Urinary bladder (tissue), 4 donors: ENCODE data around the gene LAMC3. TPM values are rescaled to one million over a fixed set of nuclear protein-coding genes. Genes with fewer than 3 reads are reported as not detected.

Experiments
- DNase-seq: peaks from one replicate; pipeline ENCODE4 v3.0.0-alpha.2; 2015; ENCODE audit errors: extremely low spot score
- H3K27ac ChIP-seq: one replicate; pipeline ENCODE4 v1.5.1; 2013; ENCODE audit warnings: low read depth, mild to moderate bottlenecking, moderate library complexity
- H3K36me3 ChIP-seq: one replicate; pipeline ENCODE4 v1.6.1; 2013; ENCODE audit warnings: mild to moderate bottlenecking, moderate library complexity; ENCODE audit not compliant: insufficient read depth
- H3K4me1 ChIP-seq: one replicate; pipeline ENCODE4 v1.6.1; 2013; ENCODE audit warnings: mild to moderate bottlenecking, moderate library complexity; ENCODE audit not compliant: insufficient read depth
- H3K4me3 ChIP-seq: one replicate; pipeline ENCODE4 v1.5.1; 2013; ENCODE audit warnings: low read depth, low read length
- WGBS: extraction: QIAGEN DNeasy Blood & Tissue Kit; methylation state at CpG from one replicate; pipeline ENCODE4 v1.1.7; 2013; 5-methylcytosine and 5-hydroxymethylcytosine counted together
- polyA plus RNA-seq: library from polyadenylated mRNA; stranded (reverse); fragments of 200-250 nt; gene quantifications from one replicate; pipeline ENCODE4 v1.2.3, GENCODE V29; 2013
- total RNA-seq: library from RNA; depleted of rRNA; stranded (reverse); fragments of >200 nt; gene quantifications from one replicate; pipeline ENCODE4 v1.2.3, GENCODE V29; 2014
- donor health status: healthy with polysubstance abuse.
- donor health status: healthy.

The LAMC3 gene
- total and polyA plus RNA-seq, 2 donors: 12.2 to 37.1 TPM

DNA sequence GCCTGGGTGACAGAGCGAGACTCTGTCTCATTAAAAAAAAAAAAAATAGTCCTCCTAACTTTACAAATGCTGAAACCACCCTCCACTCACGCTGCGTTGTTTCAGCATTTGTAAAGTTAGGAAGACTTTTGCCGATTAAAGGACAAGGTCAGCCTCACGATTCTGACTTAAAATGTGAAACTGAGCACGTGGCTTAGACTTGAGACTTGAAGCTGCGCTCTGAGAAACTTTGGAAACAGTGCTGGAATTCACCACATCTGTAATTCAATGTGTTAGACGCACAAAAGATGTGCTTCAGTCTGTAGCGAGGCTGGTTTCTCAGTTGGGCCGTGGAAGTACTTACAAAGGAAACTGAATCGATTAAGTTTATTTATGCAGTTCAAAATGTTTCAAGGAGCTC lies 25.0 kb upstream of the LAMC3 start:
- Histone ChIP-seq H3K27ac (no peak overlapping the region), H3K4me3 (no peak overlapping the region), H3K4me1 (no peaks in the 10 kb centered on the region), H3K36me3 (no peaks in the 10 kb centered on the region)
- 82% methylated on average over 11 of the region's 11 CpGs for WGBS
- DNase-seq: no peak

DNA sequence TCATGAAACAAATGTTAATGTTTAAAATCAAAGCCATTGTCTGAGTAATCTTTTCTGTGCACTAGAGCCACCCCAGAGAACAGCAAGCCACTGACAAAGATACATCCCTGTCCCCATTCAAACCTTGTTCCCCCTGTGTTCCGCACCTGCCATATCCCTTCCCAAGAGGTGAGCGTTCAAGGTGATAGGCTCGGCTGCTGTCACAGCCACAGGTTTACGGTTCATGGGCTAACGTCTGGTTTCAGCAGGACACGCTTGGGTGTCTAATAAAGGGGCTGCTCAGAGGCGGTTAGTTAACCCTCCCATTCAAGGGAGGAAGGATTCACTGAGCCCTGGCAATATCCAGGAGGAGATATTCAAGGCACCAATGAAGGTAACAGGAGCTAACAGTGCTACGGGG lies 24.5 kb upstream of the LAMC3 start:
- 80% methylated on average over 8 of the region's 8 CpGs for WGBS
- no peak for DNase-seq
- H3K27ac ChIP-seq: no peak overlapping the region

DNA sequence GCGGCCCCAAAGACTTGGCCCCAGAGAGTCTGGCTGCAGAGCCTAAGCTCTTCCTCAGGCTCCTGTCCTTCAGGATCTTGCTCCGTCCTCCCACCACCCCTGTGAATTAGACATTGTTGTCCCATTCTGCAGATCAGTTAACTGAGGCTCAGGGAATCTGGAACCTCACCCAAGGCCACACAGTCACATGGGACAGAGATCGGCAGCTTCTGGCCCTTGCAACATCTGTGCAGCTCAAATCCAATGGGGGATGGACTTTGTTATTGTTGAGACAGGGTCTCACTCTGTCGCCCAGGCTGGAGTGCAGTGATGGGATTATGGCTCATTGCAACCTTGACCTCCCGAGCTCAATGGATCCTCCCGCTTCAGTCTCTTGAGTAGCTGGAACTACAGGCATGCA lies 23.9 kb upstream of the LAMC3 start:
- Histone ChIP-seq H3K36me3 (no peaks in the 10 kb centered on the region), H3K4me3 (no peak overlapping the region)
- 85% methylated on average over 6 of the region's 6 CpGs for WGBS

More for the DNA sequence above, 24.5 kb upstream of the LAMC3 start:
- Histone ChIP-seq H3K36me3 (no peaks in the 10 kb centered on the region), H3K4me3 (no peak overlapping the region), H3K4me1 (no peaks in the 10 kb centered on the region)

DNA sequence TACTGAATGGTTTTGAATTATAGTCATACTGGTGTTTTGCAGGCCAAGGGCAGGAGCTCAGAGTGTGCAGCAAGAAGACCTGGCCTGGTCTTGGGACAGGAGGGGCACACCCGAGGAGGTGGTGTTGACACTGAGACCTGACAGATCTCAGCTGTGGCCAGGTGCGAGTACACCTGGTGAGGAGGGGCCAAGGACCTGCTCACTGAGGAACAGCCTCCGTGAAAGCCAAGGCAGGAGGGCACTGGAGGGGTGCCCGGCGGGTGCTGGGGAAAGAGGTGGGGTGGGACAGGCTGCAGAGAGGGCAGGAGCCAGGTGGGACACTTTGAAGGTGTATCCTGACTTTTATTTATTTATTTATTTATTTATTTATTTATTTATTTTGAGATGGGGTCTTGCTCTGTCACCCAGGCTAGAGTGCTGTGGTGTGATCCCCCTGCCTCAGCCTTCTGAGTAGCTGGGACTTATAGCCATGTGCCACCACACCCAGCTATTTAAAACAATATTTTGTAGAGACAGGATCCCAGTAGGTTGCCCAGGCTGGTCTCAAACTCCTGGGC lies 23.3 kb upstream of the LAMC3 start:
- no peak overlapping the region for H3K27ac ChIP-seq

More for the DNA sequence above, 23.9 kb upstream of the LAMC3 start:
- Histone ChIP-seq H3K27ac (no peak overlapping the region), H3K4me1 (no peaks in the 10 kb centered on the region)
- no peak for DNase-seq

DNA sequence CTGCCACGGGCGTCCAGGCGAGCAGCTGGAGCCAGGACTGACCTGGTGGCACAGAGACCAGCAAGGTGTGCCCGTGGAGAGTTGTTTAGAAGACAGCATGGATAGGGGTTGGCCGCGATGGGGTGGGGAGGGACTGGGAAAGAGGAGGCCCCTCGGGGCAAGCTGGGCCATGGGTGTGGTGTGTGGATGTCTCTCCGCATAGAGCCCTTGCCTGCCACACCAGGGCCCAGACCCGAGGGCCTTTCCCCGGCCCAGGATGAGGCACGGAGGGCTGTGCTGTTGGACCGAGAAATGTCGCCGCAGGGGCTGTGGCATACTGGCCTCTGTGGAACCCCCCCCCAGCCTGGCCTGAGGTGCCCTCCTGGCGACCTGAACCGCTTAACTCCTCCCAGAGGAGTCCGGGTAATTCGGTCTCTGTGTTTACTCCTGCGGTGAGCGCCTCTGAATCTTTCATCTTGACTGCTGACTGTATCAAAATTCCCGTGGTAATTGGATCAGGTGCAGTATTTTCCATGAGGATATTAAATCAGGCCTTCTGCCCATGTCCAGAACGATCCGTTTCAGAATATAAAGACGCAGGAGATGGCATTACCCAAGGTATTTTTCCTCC lies 22.5 kb upstream of the LAMC3 start:
- H3K4me3 ChIP-seq: no peak overlapping the region
- H3K4me1 ChIP-seq: no peaks in the 10 kb centered on the region
- WGBS: 52% methylated on average over 24 of the region's 24 CpGs
- no peak for DNase-seq
- no peak overlapping the region for H3K27ac ChIP-seq
- no peaks in the 10 kb centered on the region for H3K36me3 ChIP-seq

More for the DNA sequence above, 23.3 kb upstream of the LAMC3 start:
- no peaks in the 10 kb centered on the region for H3K36me3 ChIP-seq
- DNase-seq: no peak
- H3K4me1 ChIP-seq: no peaks in the 10 kb centered on the region
- whole genome bisulfite sequencing: 74% methylated on average over 5 of the region's 5 CpGs
- H3K4me3 ChIP-seq: no peak overlapping the region

GRCh38 chr9:130987054-130987453 lies 21.9 kb upstream of the LAMC3 start:
- no peaks in the 10 kb centered on the region for H3K4me1 ChIP-seq
- H3K36me3 ChIP-seq: no peaks in the 10 kb centered on the region
- H3K4me3 ChIP-seq: no peak overlapping the region
- no peak overlapping the region for H3K27ac ChIP-seq
- WGBS: 76% methylated on average over 7 of the region's 7 CpGs
- no peak for DNase-seq

DNA sequence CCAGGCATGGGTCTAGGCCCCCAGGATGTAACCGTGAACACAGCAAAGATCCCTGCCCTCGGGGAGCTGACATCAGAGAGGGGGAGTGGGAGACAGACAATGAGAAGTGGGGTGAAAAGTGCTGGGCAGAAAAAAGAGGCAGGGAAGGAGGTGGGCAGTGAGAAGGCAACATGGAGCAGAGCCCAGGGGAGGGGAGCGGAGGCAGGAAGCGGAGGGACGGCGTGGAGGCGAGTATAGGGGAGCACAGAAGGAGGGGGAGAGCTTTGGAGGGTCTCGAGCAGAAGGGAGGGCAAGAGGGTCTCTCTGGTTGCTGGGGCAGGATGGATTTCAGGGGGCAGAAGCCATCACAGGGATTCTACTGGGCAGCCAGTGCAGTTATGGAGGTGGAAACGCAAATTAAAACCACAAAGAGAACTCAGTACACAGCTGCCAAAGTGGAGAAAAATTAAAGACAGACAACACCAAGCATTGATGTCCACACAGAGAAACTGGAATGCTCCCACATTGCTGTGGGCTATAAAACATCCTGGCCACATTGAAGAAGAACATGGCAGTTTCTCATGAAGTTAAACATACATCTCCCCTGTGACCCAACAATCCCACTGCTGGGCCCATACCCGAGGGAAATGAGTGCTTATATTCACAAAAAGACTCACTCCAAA lies 21.1 kb upstream of the LAMC3 start:
- H3K4me1 ChIP-seq: no peaks in the 10 kb centered on the region
- no peak for DNase-seq
- H3K4me3 ChIP-seq: no peak overlapping the region
- no peak overlapping the region for H3K27ac ChIP-seq
- H3K36me3 ChIP-seq: no peaks in the 10 kb centered on the region
- 60% methylated on average over 10 of the region's 10 CpGs for WGBS

GRCh38 chr9:130988400-130988747 lies 20.6 kb upstream of the LAMC3 start:
- DNase-seq: no peak
- H3K4me3 ChIP-seq: no peak overlapping the region
- no peak overlapping the region for H3K27ac ChIP-seq
- no peaks in the 10 kb centered on the region for H3K4me1 ChIP-seq
- no peaks in the 10 kb centered on the region for H3K36me3 ChIP-seq
- WGBS: 98% methylated on average over 2 of the region's 2 CpGs

- H3K4me3 ChIP-seq: no peak overlapping the region
- DNase-seq: no peak
- H3K27ac ChIP-seq: no peak overlapping the region
- 83% methylated on average over 9 of the region's 9 CpGs for WGBS
- no peaks in the 10 kb centered on the region for H3K4me1 ChIP-seq
- no peaks in the 10 kb centered on the region for H3K36me3 ChIP-seq
Measured at GRCh38 chr9:130988905-130989304, 20.1 kb upstream of the LAMC3 start.

DNA sequence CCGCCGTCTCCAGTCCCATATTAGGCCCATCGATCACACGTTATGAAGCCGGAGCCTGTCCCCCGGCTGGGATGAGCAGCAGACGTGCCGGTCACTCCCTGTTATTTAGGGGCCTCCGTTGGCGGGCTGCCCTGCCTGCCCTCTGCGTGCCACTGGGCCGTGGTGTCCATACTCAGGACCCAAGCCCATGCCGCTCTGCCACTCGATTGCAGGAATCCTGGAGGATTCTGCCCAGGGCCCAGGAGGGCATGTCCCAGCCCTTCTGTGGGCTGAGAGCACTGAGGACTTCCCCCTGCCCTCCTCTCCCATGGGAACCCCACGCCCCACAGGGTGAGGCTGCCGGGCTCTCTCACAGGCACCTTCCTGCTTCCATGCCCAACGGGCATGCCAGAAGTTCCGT lies 19.6 kb upstream of the LAMC3 start:
- Histone ChIP-seq H3K4me1 (no peaks in the 10 kb centered on the region), H3K4me3 (no peak overlapping the region), H3K27ac (no peak overlapping the region), H3K36me3 (no peaks in the 10 kb centered on the region)
- no peak for DNase-seq
- WGBS: 87% methylated on average over 18 of the region's 18 CpGs

GRCh38 chr9:130989891-130990290 lies 19.1 kb upstream of the LAMC3 start:
- Histone ChIP-seq H3K27ac (no peak overlapping the region), H3K36me3 (no peaks in the 10 kb centered on the region), H3K4me3 (no peak overlapping the region), H3K4me1 (no peaks in the 10 kb centered on the region)
- 89% methylated on average over 22 of the region's 22 CpGs for WGBS
- DNase-seq: no peak

GRCh38 chr9:130990306-130990977 lies 18.5 kb upstream of the LAMC3 start:
- DNase-seq: no peak
- no peak overlapping the region for H3K27ac ChIP-seq
- no peaks in the 10 kb centered on the region for H3K36me3 ChIP-seq
- no peaks in the 10 kb centered on the region for H3K4me1 ChIP-seq
- 58% methylated on average over 23 of the region's 23 CpGs for WGBS
- H3K4me3 ChIP-seq: no peak overlapping the region

GRCh38 chr9:130990978-130991777 lies 17.8 kb upstream of the LAMC3 start:
- DNase-seq: no peak
- 52% methylated on average over 26 of the region's 26 CpGs for WGBS
- no peak overlapping the region for H3K4me3 ChIP-seq

More at GRCh38 chr9:130990978-130991777, 17.8 kb upstream of the LAMC3 start:
- no peak overlapping the region for H3K27ac ChIP-seq
- no peaks in the 10 kb centered on the region for H3K36me3 ChIP-seq
- H3K4me1 ChIP-seq: no peaks in the 10 kb centered on the region
